HG03469 (cell line): Measurements from ENCODE around the gene DCUN1D1.

Experiments
- ATAC-seq: cut with Tn5 transposase; IDR thresholded peaks from one replicate; pipeline ENCODE4 v1.9.1; 2021; ENCODE audit warnings: mild to moderate bottlenecking, moderate library complexity, moderate number of reproducible peaks; ENCODE audit not compliant: unreplicated experiment

Gene DCUN1D1

GRCh38 chr3:182937293-182938051, 42.9 kb downstream of the DCUN1D1 start:
- peak; percentile 64 for ATAC-seq

GRCh38 chr3:182936918-182937285, 43.4 kb downstream of the DCUN1D1 start:
- ATAC-seq = no peak

- ATAC-seq = no peak
Observed at GRCh38 chr3:182936239-182936917, 44.0 kb downstream of the DCUN1D1 start.

GRCh38 chr3:182935803-182936202, 44.5 kb downstream of the DCUN1D1 start:
- no peak for ATAC-seq

GRCh38 chr3:182925944-182926337, 54.4 kb downstream of the DCUN1D1 start:
- ATAC-seq = no peak

- peak; percentile 94 for ATAC-seq
Observed at GRCh38 chr3:182925330-182925943, 54.9 kb downstream of the DCUN1D1 start.

- ATAC-seq = no peak
Observed at GRCh38 chr3:182921665-182922355, 58.5 kb downstream of the DCUN1D1 start.

- ATAC-seq = no peak
Observed at GRCh38 chr3:182920515-182921084, 59.7 kb downstream of the DCUN1D1 start.

GRCh38 chr3:182919866-182920357, 60.4 kb downstream of the DCUN1D1 start:
- ATAC-seq = no peak

- ATAC-seq = no peak
Observed at GRCh38 chr3:182917134-182917533, 63.2 kb downstream of the DCUN1D1 start.

GRCh38 chr3:182914341-182914740, 66.0 kb downstream of the DCUN1D1 start:
- ATAC-seq = peak; percentile 36

GRCh38 chr3:182913889-182914288, 66.4 kb downstream of the DCUN1D1 start:
- peak; percentile 68 for ATAC-seq

- ATAC-seq = no peak
Observed at GRCh38 chr3:182912474-182912873, 67.9 kb downstream of the DCUN1D1 start.

GRCh38 chr3:182911782-182912111, 68.6 kb downstream of the DCUN1D1 start:
- ATAC-seq = no peak

GRCh38 chr3:182910936-182911781, 69.2 kb downstream of the DCUN1D1 start:
- ATAC-seq = no peak

- ATAC-seq = no peak
Observed at GRCh38 chr3:182909318-182910040, 70.9 kb downstream of the DCUN1D1 start.

GRCh38 chr3:182908471-182908870, 71.9 kb downstream of the DCUN1D1 start:
- no peak for ATAC-seq

- ATAC-seq = no peak
Observed at GRCh38 chr3:182906036-182906435, 74.3 kb downstream of the DCUN1D1 start.

- ATAC-seq = no peak
Observed at GRCh38 chr3:182905623-182906022, 74.7 kb downstream of the DCUN1D1 start.
